Measurements from ENCODE around the gene DDC.

Gene DDC

GRCh38 chr7:50412973-50413372, 152.2 kb downstream of the DDC start:
- DNase-seq (ENCODE audit: low spot score): no peak

GRCh38 chr7:50411332-50411731, 153.9 kb downstream of the DDC start:
- DNase-seq (ENCODE audit: low spot score): no peak

GRCh38 chr7:50409856-50410745, 155.1 kb downstream of the DDC start:
- no peak for DNase-seq (ENCODE audit: low spot score)
